IMR-90 (cell line): ENCODE measurements around the gene MAPKAP1. TPM values are rescaled to one million over a fixed set of nuclear protein-coding genes. Genes with fewer than 3 reads are reported as not detected.

ENCODE experiments used
- ATAC-seq: fragments of 200-7000 bp; cut with Tn5 transposase; 2 replicates; pipeline ENCODE4 v1.9.1; 2020; ENCODE audit warnings: low read depth, mild to moderate bottlenecking, moderate library complexity
- BruUV-seq: library from RNA; stranded (reverse); fragments of 400-500 nt; replicated peaks from 2 replicates; lab custom pipeline; 2021; lab: Mats Ljungman, UMichigan
- CTCF ChIA-PET: fragments of 300-600 bp; formaldehyde crosslinking; extraction: SDS; loops from one replicate; lab custom pipeline; 2021; ENCODE audit warnings: antibody characterized with exemption; lab: Yijun Ruan, JAX
- POLR2A ChIA-PET: fragments of 300-600 bp; sonication (Branson Sonifier 250); formaldehyde crosslinking; loops from one replicate; lab custom pipeline; 2022; ENCODE audit warnings: antibody characterized with exemption; ENCODE audit not compliant: unreplicated experiment; lab: Charles Lee
- DNase-seq: peaks from one replicate; pipeline ENCODE4 v3.0.0; 2013
- H2AFZ ChIP-seq: replicated peaks from 2 replicates; pipeline ENCODE3; 2013; ENCODE audit warnings: low read length, mild to moderate bottlenecking; ENCODE audit not compliant: poor library complexity
- H2AK5ac ChIP-seq: 2 replicates; pipeline ENCODE4 v1.6.1; 2013; ENCODE audit warnings: low read depth, low read length, inconsistent platforms
- H2AK9ac ChIP-seq: replicated peaks from 2 replicates; pipeline ENCODE3; 2013; ENCODE audit warnings: mild to moderate bottlenecking, low read depth, low read length, moderate library complexity; ENCODE audit not compliant: poor library complexity
- H2BK120ac ChIP-seq: 2 replicates; pipeline ENCODE4 v1.6.1; 2013; ENCODE audit warnings: low read depth, low read length, inconsistent platforms
- H2BK15ac ChIP-seq: 3 replicates; pipeline ENCODE4 v1.6.1; 2013; ENCODE audit warnings: low read depth, low read length, inconsistent platforms
- H2BK20ac ChIP-seq: 2 replicates; pipeline ENCODE4 v1.6.1; 2013; ENCODE audit warnings: low read depth, mild to moderate bottlenecking, inconsistent platforms, low read length, moderate library complexity
- H2BK5ac ChIP-seq: 2 replicates; pipeline ENCODE4 v1.6.1; 2013; ENCODE audit warnings: mild to moderate bottlenecking, low read depth, low read length, inconsistent platforms; ENCODE audit not compliant: poor library complexity, severe bottlenecking
- H3K14ac ChIP-seq: replicated peaks from 2 replicates; pipeline ENCODE4 v1.6.1; 2013; ENCODE audit warnings: low read depth, low read length, inconsistent platforms
- H3K18ac ChIP-seq: 2 replicates; pipeline ENCODE4 v1.6.1; 2013; ENCODE audit warnings: low read depth, low read length, control low read depth
- H3K23ac ChIP-seq: 2 replicates; pipeline ENCODE4 v1.6.1; 2013; ENCODE audit warnings: low read depth, low read length, inconsistent platforms
- H3K27ac ChIP-seq: 2 replicates; pipeline ENCODE4 v1.5.1; 2013; ENCODE audit warnings: mild to moderate bottlenecking, control low read depth, low read length; ENCODE audit not compliant: insufficient read depth
- H3K27me3 ChIP-seq: 2 replicates; pipeline ENCODE4 v1.6.1; 2013; ENCODE audit warnings: low read length; ENCODE audit not compliant: control insufficient read depth, insufficient read depth
- H3K36me3 ChIP-seq: 2 replicates; pipeline ENCODE4 v1.6.1; 2013; ENCODE audit warnings: low read length, mixed read lengths; ENCODE audit not compliant: control insufficient read depth, insufficient read depth
- H3K4ac ChIP-seq: 2 replicates; pipeline ENCODE4 v1.6.1; 2013; ENCODE audit warnings: low read depth, low read length, inconsistent platforms
- H3K4me1 ChIP-seq: 2 replicates; pipeline ENCODE4 v1.6.1; 2013; ENCODE audit warnings: low read length, mixed read lengths; ENCODE audit not compliant: control insufficient read depth, insufficient read depth
- H3K4me2 ChIP-seq: 2 replicates; pipeline ENCODE4 v1.6.1; 2013; ENCODE audit warnings: low read depth, mild to moderate bottlenecking, control low read depth, low read length, moderate library complexity
- H3K4me3 ChIP-seq: 2 replicates; pipeline ENCODE4 v1.5.1; 2013; ENCODE audit warnings: low read depth, mild to moderate bottlenecking, control low read depth, low read length, moderate library complexity; ENCODE audit not compliant: insufficient read depth
- H3K56ac ChIP-seq: 2 replicates; pipeline ENCODE4 v1.6.1; 2013; ENCODE audit warnings: low read length, inconsistent platforms; ENCODE audit not compliant: insufficient read depth; ENCODE audit errors: extremely low read depth
- H3K79me1 ChIP-seq, 2 experiments: 2 replicates each; pipeline ENCODE4 v1.6.1; 2013; ENCODE audit warnings: low read length in 2 of 2, inconsistent platforms in 1 of 2, low read depth in 1 of 2
- H3K9ac ChIP-seq: 2 replicates; pipeline ENCODE4 v1.6.1; 2013; ENCODE audit warnings: low read depth, low read length, control low read depth
- H3K9me1 ChIP-seq: 2 replicates; pipeline ENCODE4 v1.6.1; 2013; ENCODE audit warnings: low read length, inconsistent platforms; ENCODE audit not compliant: insufficient read depth
- H3K9me3 ChIP-seq: 2 replicates; pipeline ENCODE4 v1.6.1; 2013; ENCODE audit warnings: low read length; ENCODE audit not compliant: control insufficient read depth, insufficient read depth
- H4K20me1 ChIP-seq: 2 replicates; pipeline ENCODE4 v1.6.1; 2013; ENCODE audit warnings: low read length, inconsistent platforms; ENCODE audit not compliant: insufficient read depth
- H4K5ac ChIP-seq: 2 replicates; pipeline ENCODE4 v1.6.1; 2013; ENCODE audit warnings: mild to moderate bottlenecking, low read depth, low read length, control low read depth
- H4K8ac ChIP-seq, 2 experiments: 2 replicates each; pipeline ENCODE4 v1.6.1; 2013; ENCODE audit warnings: low read depth in 2 of 2, low read length in 2 of 2, control low read depth in 1 of 2, inconsistent platforms in 1 of 2
- H4K91ac ChIP-seq: 2 replicates; pipeline ENCODE4 v1.6.1; 2013; ENCODE audit warnings: low read depth, low read length, inconsistent platforms; ENCODE audit not compliant: insufficient read depth
- BHLHE40 ChIP-seq: fragments of 150-350 bp; IDR thresholded peaks from 2 replicates; pipeline ENCODE4 v1.6.1; 2016; ENCODE audit warnings: mild to moderate bottlenecking, low read depth, low read length
- CHD1 ChIP-seq: IDR thresholded peaks from 2 replicates; pipeline ENCODE4 v1.6.1; 2012; ENCODE audit warnings: low read depth, low read length, improper control_type of control experiment
- FOS ChIP-seq: fragments of 150-350 bp; IDR thresholded peaks from 2 replicates; pipeline ENCODE4 v1.6.1; 2016; ENCODE audit warnings: low read depth, low read length
- MAFK ChIP-seq: IDR thresholded peaks from 2 replicates; pipeline ENCODE4 v1.6.1; 2012; ENCODE audit warnings: low read depth, low read length, improper control_type of control experiment
- WGBS, 2 experiments: methylation state at CpG; one replicate each; pipeline versions ENCODE4 v1.1.5 to v1.1.7; 2013; ENCODE audit warnings: missing lambda C conversion rate in 2 of 2; ENCODE audit not compliant: insufficient read length in 1 of 2; ENCODE audit errors: extremely low coverage in 2 of 2; 5-methylcytosine and 5-hydroxymethylcytosine counted together
- dilution Hi-C: fragments of 300-500 bp; cut with HindIII; formaldehyde crosslinking; loops from one replicate; pipeline ENCODE4 v1.14.3; 2018; ENCODE audit warnings: low sequenced_read_pairs; ENCODE audit not compliant: unreplicated experiment
- in situ Hi-C: fragments of 300-500 bp; cut with MboI; formaldehyde crosslinking; loops from 3 replicates; pipeline ENCODE4 v1.14.3; 2019; ENCODE audit warnings: low sequenced_read_pairs, inconsistent platforms, mixed read lengths
- intact Hi-C: fragments of 100-400 bp; cut with micrococcal nuclease; formaldehyde crosslinking; loops from 2 replicates; pipeline ENCODE4 v1.10.0; 2022
- polyA plus RNA-seq, 3 experiments: library from polyadenylated mRNA; depleted of rRNA; stranded (reverse); fragments of >200 nt; gene quantifications; 2 replicates each; pipeline ENCODE4 v1.2.3, GENCODE V29; 2012; ENCODE audit warnings: low replicate concordance in 1 of 3
- total RNA-seq: library from RNA; depleted of rRNA; stranded (reverse); fragments of >200 nt; gene quantifications from 2 replicates; pipeline ENCODE4 v1.2.3, GENCODE V29; 2012
- TF ChIP-seq, protein P1 (sequence below): fragments of 150-350 bp; IDR thresholded peaks from 2 replicates; pipeline ENCODE4 v1.6.1; 2017; ENCODE audit warnings: mild to moderate bottlenecking, antibody characterized with exemption, low read length, low read depth
- TF ChIP-seq, protein P2 (sequence below): conservative IDR thresholded peaks from 2 replicates; pipeline ENCODE4 v1.5.1; 2012; ENCODE audit warnings: mild to moderate bottlenecking, low read depth, low read length, improper control_type of control experiment

The MAPKAP1 gene
- total and polyA plus RNA-seq, 2 of the 4 experiments (the other 2 are of a cell fraction) = 87.2 to 158 TPM

DNA sequence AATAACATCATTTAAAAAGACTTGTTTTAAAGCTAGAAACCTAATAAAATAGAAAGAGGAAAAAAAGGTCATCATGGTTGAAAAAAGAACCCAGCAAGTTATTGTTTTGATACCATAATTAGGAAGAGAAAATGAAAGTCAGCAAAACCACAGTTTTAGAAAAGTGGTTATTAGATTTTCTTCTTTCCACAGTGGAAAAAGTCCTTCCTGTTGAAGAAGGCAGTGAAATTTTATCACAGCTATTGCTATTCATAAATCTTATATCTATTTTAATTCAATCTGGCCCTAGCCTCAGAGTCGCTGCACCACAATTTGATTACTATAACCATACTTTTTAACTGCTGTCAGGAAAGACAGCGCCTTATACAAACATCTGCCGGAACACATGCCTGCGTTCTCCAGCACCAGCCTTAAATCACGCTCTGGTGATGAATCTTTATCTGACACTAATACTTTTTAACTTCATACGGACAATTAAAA is 60.3 kb downstream of the MAPKAP1 start:
- CTCF ChIA-PET = no interaction called here
- DNase-seq = no peak
- WGBS, 2 experiments = 17% methylated on average over 1 of the region's 6 CpGs; no CpG with 5 or more reads in 1 of the 2 experiments

More for the DNA sequence above, 60.3 kb downstream of the MAPKAP1 start:
- Histone ChIP-seq H4K8ac (no peak overlapping the region), H3K4me3 (no peak overlapping the region), H4K5ac (no peak overlapping the region), H3K4ac (no peak overlapping the region), H3K14ac (no peak overlapping the region), H3K27me3 (no peaks in the 10 kb centered on the region), H2BK5ac (no peak overlapping the region), H3K4me1 (peaks cover 21% of the 10 kb centered on the region), H4K91ac (no peak overlapping the region), H3K9ac (no peak overlapping the region), H3K18ac (no peak overlapping the region), H3K27ac (no peak overlapping the region), H2BK20ac (no peak overlapping the region), H3K4me2 (peak overlapping the region; percentile 38), H3K9me1 (peaks cover 7% of the 10 kb centered on the region), H3K36me3 (peaks cover 4% of the 10 kb centered on the region; the same call in 1 of the 2 replicates), H3K9me3 (no peaks in the 10 kb centered on the region), H3K56ac (no peak overlapping the region), H3K79me1 (peaks cover 26 to 78% of the 10 kb centered on the region in 2 experiments), H2AFZ (no peak overlapping the region), H2BK15ac (no peak overlapping the region), H2BK120ac (no peak overlapping the region), H4K20me1 (no peaks in the 10 kb centered on the region), H2AK5ac (no peak overlapping the region), H3K23ac (no peak overlapping the region), H2AK9ac (no peak overlapping the region)
- dilution Hi-C loops = no loop called here
- POLR2A ChIA-PET = no interaction called here
- BruUV-seq = no TSS peak
- intact Hi-C loops = no loop called here
- ATAC-seq = peak; percentile 54
- in situ Hi-C loops = no loop called here
- TF ChIP-seq FOS = no peak
- TF ChIP-seq, protein P1, sequence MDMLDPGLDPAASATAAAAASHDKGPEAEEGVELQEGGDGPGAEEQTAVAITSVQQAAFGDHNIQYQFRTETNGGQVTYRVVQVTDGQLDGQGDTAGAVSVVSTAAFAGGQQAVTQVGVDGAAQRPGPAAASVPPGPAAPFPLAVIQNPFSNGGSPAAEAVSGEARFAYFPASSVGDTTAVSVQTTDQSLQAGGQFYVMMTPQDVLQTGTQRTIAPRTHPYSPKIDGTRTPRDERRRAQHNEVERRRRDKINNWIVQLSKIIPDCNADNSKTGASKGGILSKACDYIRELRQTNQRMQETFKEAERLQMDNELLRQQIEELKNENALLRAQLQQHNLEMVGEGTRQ = no peak
- no peak for TF ChIP-seq CHD1
- TF ChIP-seq, protein P2, sequence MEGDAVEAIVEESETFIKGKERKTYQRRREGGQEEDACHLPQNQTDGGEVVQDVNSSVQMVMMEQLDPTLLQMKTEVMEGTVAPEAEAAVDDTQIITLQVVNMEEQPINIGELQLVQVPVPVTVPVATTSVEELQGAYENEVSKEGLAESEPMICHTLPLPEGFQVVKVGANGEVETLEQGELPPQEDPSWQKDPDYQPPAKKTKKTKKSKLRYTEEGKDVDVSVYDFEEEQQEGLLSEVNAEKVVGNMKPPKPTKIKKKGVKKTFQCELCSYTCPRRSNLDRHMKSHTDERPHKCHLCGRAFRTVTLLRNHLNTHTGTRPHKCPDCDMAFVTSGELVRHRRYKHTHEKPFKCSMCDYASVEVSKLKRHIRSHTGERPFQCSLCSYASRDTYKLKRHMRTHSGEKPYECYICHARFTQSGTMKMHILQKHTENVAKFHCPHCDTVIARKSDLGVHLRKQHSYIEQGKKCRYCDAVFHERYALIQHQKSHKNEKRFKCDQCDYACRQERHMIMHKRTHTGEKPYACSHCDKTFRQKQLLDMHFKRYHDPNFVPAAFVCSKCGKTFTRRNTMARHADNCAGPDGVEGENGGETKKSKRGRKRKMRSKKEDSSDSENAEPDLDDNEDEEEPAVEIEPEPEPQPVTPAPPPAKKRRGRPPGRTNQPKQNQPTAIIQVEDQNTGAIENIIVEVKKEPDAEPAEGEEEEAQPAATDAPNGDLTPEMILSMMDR = no peak
- 0 out of 2 replicates have a peak, but pooled peaks have one; percentile 11 for TF ChIP-seq BHLHE40
- TF ChIP-seq MAFK = no peak
